NCI-H146 treated with DMSO at 0.1 percent for 48 hours (cell line): ENCODE results near the gene YIPF5.

Experiments
- DNase-seq: peaks from one replicate; lab custom pipeline; 2025; ENCODE audit not compliant: unreplicated experiment; lab: John Stamatoyannopoulos, UW

The YIPF5 gene

GRCh38 chr5:144128844-144129243 lies 41.6 kb downstream of the YIPF5 start:
- DNase-seq: no peak

GRCh38 chr5:144126707-144127106 lies 43.8 kb downstream of the YIPF5 start:
- DNase-seq: no peak

GRCh38 chr5:144125163-144125726 lies 45.2 kb downstream of the YIPF5 start:
- DNase-seq: no peak

GRCh38 chr5:144122641-144123040 lies 47.8 kb downstream of the YIPF5 start:
- no peak for DNase-seq

GRCh38 chr5:144122081-144122480 lies 48.4 kb downstream of the YIPF5 start:
- DNase-seq: no peak

GRCh38 chr5:144121577-144121976 lies 48.9 kb downstream of the YIPF5 start:
- DNase-seq: no peak

GRCh38 chr5:144120661-144121180 lies 49.7 kb downstream of the YIPF5 start:
- no peak for DNase-seq

- no peak for DNase-seq
Observed at GRCh38 chr5:144117412-144117811, 53.0 kb downstream of the YIPF5 start.

GRCh38 chr5:144114571-144114970 lies 55.9 kb downstream of the YIPF5 start:
- DNase-seq: no peak
